ENCODE data around the gene SF3B4. TPM values are rescaled to one million over a fixed set of nuclear protein-coding genes. Genes with fewer than 3 reads are reported as not detected.
A peak's percentile ranks its signal among the peaks of the same experiment; 100 is the strongest.

SF3B4 gene
- total and polyA plus RNA-seq, 7 donors: 7.8 to 51.1 (median 17.7) TPM

GRCh38 chr1:149917571-149918144 lies 9.9 kb downstream of the SF3B4 start, which contains the start of gene SV2A:
SV2A (minus strand) TSS chr1:149917844; CDS start chr1:149913840, 4,004 bp downstream.
- 2 to 4% methylated on average over 24 of the region's 24 CpGs for WGBS, 2 donors
- peaks cover 0 to 19% (median 16%) of the 10 kb centered on the region in 4 donors for H3K4me1 ChIP-seq
- peak; percentile 91 for DNase-seq
- peak within 1 kb of the TSS in 2 of 4 donors; percentile 41 to 60 for H3K27ac ChIP-seq
- H3K9me3 ChIP-seq: no peaks in the 10 kb centered on the region
- no peaks in the 10 kb centered on the region for H3K27me3 ChIP-seq
- H3K4me3 ChIP-seq: peak within 1 kb of the TSS; percentile 49 to 68 (median 62)
- TF ChIP-seq, protein P1, sequence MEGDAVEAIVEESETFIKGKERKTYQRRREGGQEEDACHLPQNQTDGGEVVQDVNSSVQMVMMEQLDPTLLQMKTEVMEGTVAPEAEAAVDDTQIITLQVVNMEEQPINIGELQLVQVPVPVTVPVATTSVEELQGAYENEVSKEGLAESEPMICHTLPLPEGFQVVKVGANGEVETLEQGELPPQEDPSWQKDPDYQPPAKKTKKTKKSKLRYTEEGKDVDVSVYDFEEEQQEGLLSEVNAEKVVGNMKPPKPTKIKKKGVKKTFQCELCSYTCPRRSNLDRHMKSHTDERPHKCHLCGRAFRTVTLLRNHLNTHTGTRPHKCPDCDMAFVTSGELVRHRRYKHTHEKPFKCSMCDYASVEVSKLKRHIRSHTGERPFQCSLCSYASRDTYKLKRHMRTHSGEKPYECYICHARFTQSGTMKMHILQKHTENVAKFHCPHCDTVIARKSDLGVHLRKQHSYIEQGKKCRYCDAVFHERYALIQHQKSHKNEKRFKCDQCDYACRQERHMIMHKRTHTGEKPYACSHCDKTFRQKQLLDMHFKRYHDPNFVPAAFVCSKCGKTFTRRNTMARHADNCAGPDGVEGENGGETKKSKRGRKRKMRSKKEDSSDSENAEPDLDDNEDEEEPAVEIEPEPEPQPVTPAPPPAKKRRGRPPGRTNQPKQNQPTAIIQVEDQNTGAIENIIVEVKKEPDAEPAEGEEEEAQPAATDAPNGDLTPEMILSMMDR (IDR thresholded peaks at IDR 0.05): no peak
- peak in 3 of 4 donors; percentile 40 to 76 (median 46) for TF ChIP-seq POLR2AphosphoS5 (IDR thresholded peaks at IDR 0.05)
- no peak for TF ChIP-seq POLR2A (IDR thresholded peaks at IDR 0.05)
- no peak for TF ChIP-seq EP300 (IDR thresholded peaks at IDR 0.05)
- peaks cover 4 to 5% (median 4%) of the 10 kb centered on the region in 4 donors for H3K36me3 ChIP-seq
- intact Hi-C loops (cut with DNase I): no loop called here

DNA sequence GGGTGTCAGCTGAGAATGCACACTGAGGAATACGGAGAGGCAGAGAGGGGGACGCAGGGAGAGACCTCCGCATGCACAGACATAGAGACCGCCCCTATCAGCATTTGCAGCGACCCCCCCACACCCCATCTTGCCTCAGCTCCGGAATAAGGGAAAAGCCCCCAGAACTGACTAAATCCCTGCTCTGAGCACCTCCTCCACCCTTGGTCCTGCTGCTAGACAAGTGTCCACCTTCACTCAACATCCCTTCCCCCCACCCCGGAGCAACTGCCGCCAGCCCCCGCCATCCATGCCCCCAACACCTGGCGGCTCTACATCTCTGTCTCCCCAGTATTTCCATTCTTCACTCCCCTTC lies 10.7 kb downstream of the SF3B4 start:
- 15 to 54% methylated on average over 10 of the region's 10 CpGs for WGBS, 2 donors
- H3K36me3 ChIP-seq: no peaks in the 10 kb centered on the region
- no peaks in the 10 kb centered on the region for H3K27me3 ChIP-seq
- H3K4me1 ChIP-seq: peaks cover 0 to 19% (median 16%) of the 10 kb centered on the region in 4 donors
- no peaks in the 10 kb centered on the region for H3K9me3 ChIP-seq
- H3K4me3 ChIP-seq: peak overlapping the region; percentile 49 to 68 (median 62)
- no peak for DNase-seq
- peak overlapping the region in 2 of 4 donors; percentile 41 to 60 for H3K27ac ChIP-seq
- no peak for TF ChIP-seq POLR2AphosphoS5 (IDR thresholded peaks at IDR 0.05)
- intact Hi-C loops (cut with DNase I): no loop called here

- TF ChIP-seq, protein P1 (IDR thresholded peaks at IDR 0.05): no peak
- TF ChIP-seq POLR2A (IDR thresholded peaks at IDR 0.05) (no peak), POLR2AphosphoS5 (IDR thresholded peaks at IDR 0.05) (no peak), EP300 (IDR thresholded peaks at IDR 0.05) (no peak)
- H3K4me3 ChIP-seq: peak overlapping the region in 3 of 4 donors; percentile 49 to 65 (median 58)
- no peak for DNase-seq
- no peaks in the 10 kb centered on the region for H3K9me3 ChIP-seq
- 26 to 64% methylated on average over 9 of the region's 9 CpGs for WGBS, 2 donors
- no peaks in the 10 kb centered on the region for H3K36me3 ChIP-seq
- intact Hi-C loops (cut with DNase I): no loop called here
- peaks cover 0 to 19% (median 16%) of the 10 kb centered on the region in 4 donors for H3K4me1 ChIP-seq
- peak overlapping the region in 1 of 4 donors; percentile 41 for H3K27ac ChIP-seq
- no peaks in the 10 kb centered on the region for H3K27me3 ChIP-seq
Measured at GRCh38 chr1:149916193-149916897, 11.3 kb downstream of the SF3B4 start.

- H3K27me3 ChIP-seq: no peaks in the 10 kb centered on the region
- H3K36me3 ChIP-seq: peaks cover 0 to 4% (median 0%) of the 10 kb centered on the region in 4 donors
- intact Hi-C loops (cut with DNase I): no loop called here
- DNase-seq: no peak
- no peak overlapping the region for H3K4me3 ChIP-seq
- WGBS, 2 donors: 81 to 86% methylated on average over 11 of the region's 11 CpGs
- no peak overlapping the region for H3K27ac ChIP-seq
- H3K9me3 ChIP-seq: no peaks in the 10 kb centered on the region
- TF ChIP-seq, protein P1 (IDR thresholded peaks at IDR 0.05): no peak
- TF ChIP-seq EP300 (IDR thresholded peaks at IDR 0.05) (no peak), POLR2AphosphoS5 (IDR thresholded peaks at IDR 0.05) (no peak), POLR2A (IDR thresholded peaks at IDR 0.05) (no peak)
- peaks cover 0 to 19% (median 16%) of the 10 kb centered on the region in 4 donors for H3K4me1 ChIP-seq
Measured at GRCh38 chr1:149915429-149916192, 12.0 kb downstream of the SF3B4 start.

- WGBS, 2 donors: 85 to 93% methylated on average over 1 of the region's 1 CpG
Measured at GRCh38 chr1:149914545-149914944, 13.1 kb downstream of the SF3B4 start.

More at GRCh38 chr1:149914545-149914944, 13.1 kb downstream of the SF3B4 start:
- intact Hi-C loops (cut with DNase I): no loop called here
- no peak overlapping the region for H3K27ac ChIP-seq
- no peak for DNase-seq
- H3K36me3 ChIP-seq: peaks cover 0 to 4% (median 0%) of the 10 kb centered on the region in 4 donors
- no peak for TF ChIP-seq POLR2A (IDR thresholded peaks at IDR 0.05)
- TF ChIP-seq POLR2AphosphoS5 (IDR thresholded peaks at IDR 0.05): no peak
- TF ChIP-seq EP300 (IDR thresholded peaks at IDR 0.05): no peak
- TF ChIP-seq, protein P1 (IDR thresholded peaks at IDR 0.05): no peak
- peaks cover 0 to 19% (median 16%) of the 10 kb centered on the region in 4 donors for H3K4me1 ChIP-seq
- H3K9me3 ChIP-seq: no peaks in the 10 kb centered on the region
- no peaks in the 10 kb centered on the region for H3K27me3 ChIP-seq
- no peak overlapping the region for H3K4me3 ChIP-seq

Measured in sigmoid colon (tissue), 7 donors.